ENCODE results near the gene UNC5B. TPM values are rescaled to one million over a fixed set of nuclear protein-coding genes. Genes with fewer than 3 reads are reported as not detected.

UNC5B gene
- total RNA-seq, 1 experiment from 2014 or later = 0.07 TPM

GRCh38 chr10:71236286-71236685 lies 23.9 kb downstream of the UNC5B start:
- Mint-ChIP-seq H3K36me3 (ENCODE audit: insufficient read depth, unreplicated experiment) (no peaks in the 10 kb centered on the region), H3K27ac (ENCODE audit: unreplicated experiment) (no peak overlapping the region), H3K4me1 (ENCODE audit: low read depth, unreplicated experiment) (no peaks in the 10 kb centered on the region), H3K27me3 (ENCODE audit: unreplicated experiment) (peaks cover 75% of the 10 kb centered on the region), H3K9me3 (ENCODE audit: low read depth, unreplicated experiment) (no peaks in the 10 kb centered on the region), H3K4me3 (ENCODE audit: low read depth, unreplicated experiment) (no peak overlapping the region)
- intact Hi-C loops (cut with micrococcal nuclease; ENCODE audit: unreplicated experiment) = no loop called here
- BruUV-seq (replicated peaks) = no TSS peak
- DNase-seq = no peak
- no peak for TF ChIP-seq CTCF (IDR thresholded peaks at IDR 0.05; ENCODE audit: unreplicated experiment)
- CTCF ChIA-PET = no interaction called here

- no TSS peak for BruUV-seq (replicated peaks)
- no peaks in the 10 kb centered on the region for H3K9me3 Mint-ChIP-seq (ENCODE audit: low read depth, unreplicated experiment)
- H3K27ac Mint-ChIP-seq (ENCODE audit: unreplicated experiment) = no peak overlapping the region
- H3K36me3 Mint-ChIP-seq (ENCODE audit: insufficient read depth, unreplicated experiment) = no peaks in the 10 kb centered on the region
- no peak overlapping the region for H3K4me3 Mint-ChIP-seq (ENCODE audit: low read depth, unreplicated experiment)
- intact Hi-C loops (cut with micrococcal nuclease; ENCODE audit: unreplicated experiment) = no loop called here
- H3K4me1 Mint-ChIP-seq (ENCODE audit: low read depth, unreplicated experiment) = no peaks in the 10 kb centered on the region
- CTCF ChIA-PET = no interaction called here
- TF ChIP-seq CTCF (IDR thresholded peaks at IDR 0.05; ENCODE audit: unreplicated experiment) = no peak
- no peak for DNase-seq
- H3K27me3 Mint-ChIP-seq (ENCODE audit: unreplicated experiment) = peaks cover 68% of the 10 kb centered on the region
Measured at GRCh38 chr10:71236822-71237682, 24.7 kb downstream of the UNC5B start.

GRCh38 chr10:71237843-71238623 lies 25.7 kb downstream of the UNC5B start:
- CTCF ChIA-PET = interaction anchor here (0.5 kb wide), 1 partner anchor 263 kb away, joined by 3 read pairs; no protein-coding TSS in a partner anchor
- DNase-seq = no peak
- intact Hi-C loops (cut with micrococcal nuclease; ENCODE audit: unreplicated experiment) = no loop called here
- H3K27me3 Mint-ChIP-seq (ENCODE audit: unreplicated experiment) = peaks cover 58% of the 10 kb centered on the region
- H3K27ac Mint-ChIP-seq (ENCODE audit: unreplicated experiment) = no peak overlapping the region
- no peaks in the 10 kb centered on the region for H3K4me1 Mint-ChIP-seq (ENCODE audit: low read depth, unreplicated experiment)
- no TSS peak for BruUV-seq (replicated peaks)
- no peaks in the 10 kb centered on the region for H3K36me3 Mint-ChIP-seq (ENCODE audit: insufficient read depth, unreplicated experiment)
- no peaks in the 10 kb centered on the region for H3K9me3 Mint-ChIP-seq (ENCODE audit: low read depth, unreplicated experiment)
- no peak overlapping the region for H3K4me3 Mint-ChIP-seq (ENCODE audit: low read depth, unreplicated experiment)
- TF ChIP-seq CTCF (IDR thresholded peaks at IDR 0.05; ENCODE audit: unreplicated experiment) = no peak

- Mint-ChIP-seq H3K27me3 (ENCODE audit: unreplicated experiment) (peaks cover 52% of the 10 kb centered on the region), H3K4me3 (ENCODE audit: low read depth, unreplicated experiment) (no peak overlapping the region), H3K9me3 (ENCODE audit: low read depth, unreplicated experiment) (no peaks in the 10 kb centered on the region), H3K4me1 (ENCODE audit: low read depth, unreplicated experiment) (no peaks in the 10 kb centered on the region), H3K36me3 (ENCODE audit: insufficient read depth, unreplicated experiment) (no peaks in the 10 kb centered on the region), H3K27ac (ENCODE audit: unreplicated experiment) (no peak overlapping the region)
- intact Hi-C loops (cut with micrococcal nuclease; ENCODE audit: unreplicated experiment) = no loop called here
- BruUV-seq (replicated peaks) = no TSS peak
- CTCF ChIA-PET = interaction anchor here (0.5 kb wide), 1 partner anchor 470 kb away, joined by 3 read pairs; no protein-coding TSS in a partner anchor
- DNase-seq = no peak
- TF ChIP-seq CTCF (IDR thresholded peaks at IDR 0.05; ENCODE audit: unreplicated experiment) = no peak
Measured at GRCh38 chr10:71238626-71239025, 26.3 kb downstream of the UNC5B start.
